Activated T-helper 9 cell treated with anti-CD3 and anti-CD28 coated beads, Interleukin-2, amount 50 U/mL, for 16 hours (primary cell): ENCODE results near the gene AFAP1L2.

Source experiments
- DNase-seq: peaks from one replicate; pipeline ENCODE4 v3.0.0-alpha.2; 2020; ENCODE audit warnings: low read depth

Gene AFAP1L2

DNA sequence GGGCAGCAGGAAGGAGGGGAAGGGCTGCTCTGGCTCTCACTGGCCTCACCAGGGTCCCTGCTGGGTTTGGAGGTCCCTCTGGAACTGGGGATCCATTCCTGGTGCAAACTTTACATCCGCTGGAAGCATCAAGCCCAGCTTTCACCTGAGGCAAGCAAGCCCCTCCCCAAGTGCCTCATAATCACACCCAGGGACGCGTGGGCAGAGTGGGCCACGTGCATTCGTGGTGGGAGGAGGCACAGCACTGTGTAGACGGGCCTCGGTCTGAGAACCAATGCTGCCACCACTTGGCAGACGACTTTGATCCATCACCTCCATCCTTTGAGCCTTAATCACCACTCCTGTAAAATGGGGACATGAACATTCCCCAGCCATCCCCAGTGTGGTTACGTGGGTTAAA, 91.2 kb downstream of the AFAP1L2 start:
- no peak for DNase-seq

- DNase-seq, result no peak
Measured at GRCh38 chr10:114311496-114312209, 92.6 kb downstream of the AFAP1L2 start.

DNA sequence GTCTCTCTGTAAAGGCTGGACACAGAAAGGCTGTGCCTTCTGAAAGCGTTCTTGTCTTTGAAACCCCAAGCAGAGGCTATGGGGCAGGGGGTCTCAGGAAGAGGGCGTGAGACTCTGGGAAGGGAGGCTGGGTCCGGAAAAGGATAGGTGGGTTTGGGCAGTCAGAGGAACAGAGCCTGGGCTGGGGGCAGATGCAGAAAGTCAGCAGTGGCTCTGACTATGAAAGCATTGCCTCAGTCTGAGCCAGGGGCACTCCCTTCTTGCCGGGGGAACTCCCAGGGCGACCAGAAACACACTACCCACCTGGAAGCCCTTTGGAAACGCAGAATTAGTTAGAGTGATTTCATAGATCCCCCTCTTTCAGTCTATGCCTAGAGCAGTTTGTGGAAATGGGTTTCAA, 93.3 kb downstream of the AFAP1L2 start:
- DNase-seq, result no peak

DNA sequence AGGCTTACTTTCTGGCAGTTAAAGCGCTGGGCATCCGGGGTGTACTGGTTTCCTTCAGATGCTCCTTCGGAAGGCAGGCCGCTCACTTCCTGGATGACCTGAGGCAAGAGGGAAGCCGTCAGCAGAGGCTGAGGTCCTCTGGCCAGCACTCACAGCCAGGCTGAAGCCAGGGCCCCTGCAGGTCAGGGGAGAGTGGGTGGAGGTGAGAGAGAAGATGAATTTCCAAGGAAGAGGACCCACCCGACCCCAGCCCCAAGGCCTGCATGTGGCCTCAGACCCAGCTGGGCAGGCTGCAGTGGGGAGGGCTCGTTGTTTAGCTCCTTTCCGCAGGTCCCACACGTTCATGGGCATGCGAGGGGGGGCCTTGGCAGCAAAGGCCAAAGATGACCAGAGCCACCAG, 94.0 kb downstream of the AFAP1L2 start:
- no peak for DNase-seq

GRCh38 chr10:114309364-114309651, 95.0 kb downstream of the AFAP1L2 start:
- no peak for DNase-seq

- DNase-seq, result no peak
Measured at GRCh38 chr10:114308531-114309363, 95.6 kb downstream of the AFAP1L2 start.

- DNase-seq, result no peak
Measured at GRCh38 chr10:114307731-114308130, 96.6 kb downstream of the AFAP1L2 start.

DNA sequence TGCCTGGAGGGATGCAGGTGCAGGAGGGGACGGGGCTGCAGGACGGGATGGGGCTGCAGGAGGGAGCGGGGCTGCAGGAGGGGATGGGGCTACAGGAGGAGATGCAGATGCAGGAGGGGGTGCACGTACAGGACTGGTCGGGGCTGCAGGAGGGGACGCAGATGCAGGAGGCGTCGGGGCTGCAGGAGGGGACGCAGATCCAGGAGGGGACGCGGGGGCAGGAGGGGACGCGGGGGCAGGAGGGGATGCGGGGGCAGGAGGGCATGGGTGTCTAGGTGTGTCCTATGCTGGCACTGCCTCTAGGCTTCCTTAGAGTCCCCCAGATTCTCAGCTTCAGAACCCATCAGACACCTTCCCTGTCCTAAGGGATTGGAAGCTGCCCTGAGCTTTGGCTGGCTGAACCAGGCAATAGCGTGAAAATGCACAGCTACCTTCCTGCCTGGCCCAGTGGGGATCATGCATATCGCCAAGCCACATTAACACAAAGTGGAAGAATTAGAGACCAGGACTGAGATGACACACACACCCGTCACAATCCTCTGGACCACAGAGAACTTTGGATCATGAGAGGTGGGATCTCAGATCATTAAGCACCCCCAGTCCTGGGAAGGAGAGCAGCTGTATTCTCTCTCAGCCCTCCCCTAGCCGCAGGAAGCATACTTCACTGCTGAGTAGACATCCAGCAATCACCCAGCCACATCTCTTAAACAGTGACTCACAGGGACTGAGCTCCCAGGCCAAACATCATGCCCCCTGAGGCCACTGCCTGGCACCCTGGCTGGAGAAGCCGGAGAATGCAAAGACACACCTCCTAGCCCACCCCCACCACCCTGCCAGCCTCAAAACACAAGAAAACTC, 98.0 kb downstream of the AFAP1L2 start:
- no peak for DNase-seq

GRCh38 chr10:114305521-114305925, 98.8 kb downstream of the AFAP1L2 start:
- DNase-seq, result no peak

DNA sequence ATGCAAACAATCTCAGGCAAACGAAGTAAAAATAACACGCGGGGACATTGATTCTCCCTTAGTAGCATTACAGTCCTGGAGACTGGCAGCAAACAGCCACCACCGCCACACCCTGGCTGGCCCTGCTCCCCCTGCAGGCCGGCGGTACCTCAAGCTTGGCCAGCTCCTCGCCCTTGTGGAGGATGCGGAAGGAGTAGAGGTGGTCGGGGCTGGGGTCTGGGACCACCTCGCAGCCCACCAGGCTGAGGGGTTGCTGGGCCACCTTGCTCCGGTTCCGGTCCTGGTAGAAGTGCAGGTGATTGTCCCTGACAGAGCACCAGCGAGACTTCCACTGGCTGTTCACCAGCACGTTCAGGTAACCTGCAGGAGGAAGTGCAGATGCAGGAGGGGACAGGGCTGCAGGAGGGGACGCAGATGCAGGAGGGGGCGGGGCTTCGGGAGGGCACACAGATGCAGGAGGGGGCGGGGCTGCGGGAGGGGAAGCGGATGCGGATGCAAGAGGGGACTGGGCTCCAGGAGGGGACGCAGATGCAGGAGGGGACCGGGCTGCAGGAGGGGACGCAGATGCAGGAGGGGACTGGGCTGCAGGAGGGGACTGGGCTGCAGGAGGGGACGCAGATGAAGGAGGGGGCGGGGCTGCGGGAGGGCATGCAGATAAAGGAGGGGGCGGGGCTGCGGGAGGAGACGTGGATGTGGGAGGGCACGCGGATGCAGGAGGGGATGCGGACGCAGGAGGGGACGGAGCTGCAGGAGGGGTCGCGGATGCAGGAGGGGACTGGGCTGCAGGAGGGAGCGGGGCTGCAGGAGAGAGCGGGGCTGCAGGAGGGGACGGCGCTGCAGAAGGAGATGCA, 99.5 kb downstream of the AFAP1L2 start:
- DNase-seq, result peak; percentile 24

DNA sequence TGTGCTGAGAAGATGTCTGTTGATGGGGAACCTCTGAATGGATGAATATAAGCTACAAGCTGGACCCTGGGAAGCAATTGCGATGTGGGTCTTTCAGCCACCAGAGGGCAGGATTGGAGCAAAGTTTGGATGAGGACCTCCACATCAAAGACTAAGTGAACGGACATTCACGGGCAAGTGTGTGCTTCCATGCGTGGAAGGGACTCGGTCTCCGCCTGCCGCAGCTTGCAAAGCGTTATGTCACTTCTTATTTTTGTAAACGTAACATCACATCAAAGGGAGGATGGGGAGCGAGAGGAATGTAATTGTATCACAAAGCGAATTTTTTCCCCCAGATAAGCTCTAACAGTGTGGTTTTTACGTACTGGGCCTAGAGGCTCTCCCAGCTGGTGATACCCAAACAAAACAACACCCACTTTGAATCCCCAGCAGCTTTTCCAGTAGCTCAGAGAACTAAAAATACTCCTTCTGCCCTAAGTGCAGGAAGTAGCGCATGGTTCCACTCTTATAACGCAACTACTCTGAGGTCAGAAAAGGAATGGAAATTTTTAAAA, 100.2 kb downstream of the AFAP1L2 start:
- DNase-seq, result peak; percentile 45

- DNase-seq, result no peak
Measured at GRCh38 chr10:114303556-114303955, 100.7 kb downstream of the AFAP1L2 start.

DNA sequence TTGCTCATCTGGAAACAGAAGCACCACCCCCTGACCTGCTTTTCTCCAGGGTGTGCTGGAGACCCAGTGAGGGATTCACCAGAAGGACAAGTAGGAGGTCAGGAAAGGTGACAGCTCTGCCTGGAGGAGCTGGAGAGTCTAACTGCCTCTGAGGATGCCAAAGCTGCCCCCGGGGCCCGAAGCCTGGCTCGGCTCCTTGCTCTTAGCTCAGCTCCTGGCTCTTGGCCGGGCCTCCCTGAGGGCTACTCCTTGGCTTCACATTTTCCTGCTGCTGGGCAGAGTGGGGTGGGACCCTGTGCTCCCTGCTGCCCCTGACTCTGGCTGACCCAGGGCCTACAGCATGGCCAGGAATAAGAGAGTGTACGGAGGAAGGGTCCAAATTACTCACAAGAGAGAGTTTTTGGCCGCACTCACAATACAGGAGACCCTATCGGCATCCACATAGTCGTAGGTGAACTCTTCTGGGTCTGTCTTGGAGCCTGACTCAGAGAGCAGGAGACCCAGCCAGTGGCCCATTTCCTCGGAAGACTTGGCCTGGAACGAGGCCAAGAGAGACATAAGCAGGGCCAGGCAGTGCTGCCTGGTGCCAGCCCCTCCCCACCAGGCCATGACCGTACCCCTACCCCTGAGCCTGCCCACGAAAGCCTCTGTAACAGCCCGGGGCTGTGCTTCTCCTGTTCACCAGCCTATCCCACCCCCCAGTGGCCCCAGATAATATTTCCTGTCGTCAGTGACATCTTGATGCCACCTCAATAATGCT, 102.2 kb downstream of the AFAP1L2 start:
- DNase-seq, result no peak

DNA sequence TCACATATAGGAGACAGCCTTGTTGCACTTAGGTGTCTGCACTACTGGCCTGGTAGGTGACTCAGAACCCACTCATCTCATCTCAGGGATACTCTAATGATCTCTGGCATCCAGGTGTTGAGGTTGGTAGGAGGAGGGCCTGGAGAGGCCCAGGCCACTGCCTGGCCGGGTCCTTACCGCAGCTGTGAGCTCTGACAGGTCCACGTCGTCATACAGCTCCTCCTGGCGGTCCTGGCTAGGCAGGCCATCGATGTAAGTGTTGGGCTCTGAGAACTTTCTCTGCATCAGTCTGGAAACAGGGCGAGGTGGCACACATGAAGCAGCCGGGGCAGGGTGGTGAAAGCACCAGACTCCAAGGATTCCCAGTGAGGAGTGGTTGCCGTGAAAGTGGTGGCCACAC, 103.1 kb downstream of the AFAP1L2 start:
- DNase-seq, result no peak

DNA sequence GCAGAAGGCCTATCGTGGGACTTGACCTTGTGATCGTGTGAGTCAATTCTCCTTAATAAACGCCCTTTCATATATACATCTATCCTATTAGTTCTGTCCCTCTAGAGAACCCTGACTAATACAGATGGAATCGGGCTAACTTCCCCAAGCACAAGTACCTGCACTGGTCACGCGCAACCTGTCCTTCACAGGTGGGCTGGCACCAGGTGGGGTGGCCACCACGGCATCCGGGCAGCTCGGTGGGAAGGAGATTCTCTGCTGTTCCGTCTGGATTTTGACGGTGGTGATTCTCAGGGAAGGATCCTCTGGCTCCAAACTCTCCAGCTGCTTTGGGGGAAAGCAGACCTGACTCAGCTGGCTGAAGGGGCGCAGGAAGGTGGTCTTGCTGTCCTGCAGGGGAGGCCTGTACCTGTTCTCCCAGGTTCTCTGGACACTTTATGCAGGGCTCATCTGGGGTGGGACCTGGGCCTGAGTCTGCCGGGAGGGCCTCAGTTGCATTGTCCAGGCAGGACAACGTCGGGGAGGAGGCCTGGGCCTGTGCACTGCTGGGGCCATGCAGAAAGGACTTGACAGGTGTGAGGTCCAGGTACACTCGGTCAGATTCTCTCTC, 104.2 kb downstream of the AFAP1L2 start:
- DNase-seq, result no peak

- no peak for DNase-seq
Measured at GRCh38 chr10:114297136-114297705, 107.1 kb downstream of the AFAP1L2 start.

DNA sequence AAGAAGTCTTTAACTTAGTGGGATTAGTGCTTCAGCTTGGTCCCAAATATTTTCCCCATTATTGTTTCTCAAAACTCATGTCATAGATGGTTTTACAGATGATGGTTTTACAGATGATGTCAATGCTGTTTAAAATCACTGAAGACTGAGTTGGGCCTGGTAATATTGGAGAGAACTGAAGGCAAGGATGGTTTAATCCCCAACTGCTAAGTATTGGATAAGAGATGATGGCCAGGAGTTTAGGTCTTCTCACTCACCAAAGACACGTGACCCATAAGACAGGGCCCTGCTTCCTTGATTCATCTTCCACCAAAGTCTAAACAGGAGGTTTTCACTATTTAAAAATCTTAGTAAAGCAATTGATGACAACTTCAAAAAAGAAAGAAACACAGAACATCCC, 108.9 kb downstream of the AFAP1L2 start:
- DNase-seq, result no peak

DNA sequence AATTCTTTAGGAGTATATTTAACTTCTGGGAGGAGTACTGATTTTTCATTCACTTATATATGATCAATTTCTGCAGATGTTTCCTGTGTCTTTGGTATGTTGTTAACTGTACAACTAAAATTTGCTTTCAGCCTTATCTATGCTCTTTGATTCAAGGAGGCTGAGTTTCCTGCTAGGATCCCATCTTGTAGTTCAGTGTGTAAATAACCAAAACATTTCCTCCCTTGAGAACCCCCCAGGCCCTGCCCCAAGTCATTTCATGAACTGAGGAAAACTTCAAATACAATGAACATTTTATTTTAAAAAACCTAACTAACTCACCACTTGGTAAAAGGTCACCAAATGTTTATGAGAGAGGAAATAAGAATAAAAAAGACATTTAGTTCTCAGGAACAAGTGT, 109.8 kb downstream of the AFAP1L2 start:
- no peak for DNase-seq

DNA sequence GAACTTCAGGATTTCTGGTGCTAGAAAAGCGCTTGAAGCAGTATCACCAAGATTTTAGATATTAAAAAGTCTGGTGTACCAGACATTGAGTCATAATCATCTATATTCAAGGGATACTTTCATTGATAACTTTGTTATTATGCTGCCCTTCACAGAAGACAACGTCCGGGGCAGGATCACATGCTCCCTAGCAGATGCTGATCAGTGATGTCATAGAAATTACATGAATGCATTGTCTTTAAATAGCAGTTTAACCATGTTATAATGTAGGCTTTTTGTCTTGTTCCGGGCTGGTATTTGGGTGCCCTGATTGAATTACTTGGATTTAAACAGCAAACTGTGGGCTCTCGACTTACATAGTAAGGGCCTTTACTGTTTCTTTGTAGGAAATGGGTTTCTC, 111.2 kb downstream of the AFAP1L2 start:
- DNase-seq, result no peak

DNA sequence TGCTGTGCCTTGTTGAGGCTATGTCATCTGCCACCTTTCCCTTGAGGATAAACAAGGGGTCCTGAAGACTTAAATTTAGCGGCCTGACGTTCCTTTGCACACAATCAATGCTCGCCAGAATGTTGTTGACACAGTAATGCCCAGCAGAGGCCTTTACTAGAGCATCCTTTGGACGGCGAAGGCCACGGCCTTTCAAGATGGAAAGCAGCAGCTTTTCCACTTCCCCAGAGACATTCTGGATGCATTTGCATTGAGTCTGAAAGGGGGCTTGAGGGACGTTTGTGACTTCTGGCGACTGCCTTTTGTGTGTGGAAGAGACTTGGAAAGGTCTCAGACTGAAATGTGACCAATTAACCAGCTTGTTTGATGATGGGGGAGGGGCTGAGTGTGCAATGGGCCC, 112.8 kb downstream of the AFAP1L2 start:
- no peak for DNase-seq
